G401 (cell line): ENCODE results near the gene CAMSAP3. TPM values are rescaled to one million over a fixed set of nuclear protein-coding genes. Genes with fewer than 3 reads are reported as not detected.
"Not testable (repeated sequence)": the region's sequence is repeated elsewhere in the genome, so short reads cannot be mapped to it uniquely, and the experiment has no call there.

Experiments
- DNase-seq: peaks from one replicate; pipeline ENCODE4 v3.0.0-alpha.2; 2015; ENCODE audit warnings: low spot score
- in situ Hi-C: cut with HindIII; loops from 2 replicates; pipeline ENCODE4 v1.10.0; 2016; ENCODE audit warnings: low sequenced_read_pairs, mixed read lengths
- total RNA-seq: library from RNA; depleted of rRNA; stranded (reverse); fragments of >200 nt; shearing (Covaris generic); gene quantifications from 2 replicates; pipeline ENCODE4 v1.2.3, GENCODE V29; 2014

The CAMSAP3 gene
- total RNA-seq, 1 experiment from 2014 or later = 3.3 TPM

- no peak for DNase-seq
- in situ Hi-C loops = no loop called here
Observed at GRCh38 chr19:7564866-7565265, 30.8 kb upstream of the CAMSAP3 start.

GRCh38 chr19:7565332-7565731 lies 30.3 kb upstream of the CAMSAP3 start:
- in situ Hi-C loops = no loop called here
- DNase-seq = no peak

GRCh38 chr19:7570761-7571160 lies 24.9 kb upstream of the CAMSAP3 start:
- in situ Hi-C loops = no loop called here
- no peak for DNase-seq

- in situ Hi-C loops = no loop called here
- DNase-seq = no peak
Observed at GRCh38 chr19:7575434-7576040, 20.1 kb upstream of the CAMSAP3 start.

GRCh38 chr19:7577422-7577821 lies 18.2 kb upstream of the CAMSAP3 start:
- in situ Hi-C loops, DNase-seq: not testable (repeated sequence)

- in situ Hi-C loops = no loop called here
Observed at GRCh38 chr19:7578127-7578526, 17.5 kb upstream of the CAMSAP3 start.

GRCh38 chr19:7579182-7579581 lies 16.5 kb upstream of the CAMSAP3 start:
- DNase-seq = no peak
- in situ Hi-C loops = no loop called here

More at GRCh38 chr19:7578127-7578526, 17.5 kb upstream of the CAMSAP3 start:
- no peak for DNase-seq

- DNase-seq = no peak
- in situ Hi-C loops = no loop called here
Observed at GRCh38 chr19:7582446-7582845, 13.2 kb upstream of the CAMSAP3 start.

DNA sequence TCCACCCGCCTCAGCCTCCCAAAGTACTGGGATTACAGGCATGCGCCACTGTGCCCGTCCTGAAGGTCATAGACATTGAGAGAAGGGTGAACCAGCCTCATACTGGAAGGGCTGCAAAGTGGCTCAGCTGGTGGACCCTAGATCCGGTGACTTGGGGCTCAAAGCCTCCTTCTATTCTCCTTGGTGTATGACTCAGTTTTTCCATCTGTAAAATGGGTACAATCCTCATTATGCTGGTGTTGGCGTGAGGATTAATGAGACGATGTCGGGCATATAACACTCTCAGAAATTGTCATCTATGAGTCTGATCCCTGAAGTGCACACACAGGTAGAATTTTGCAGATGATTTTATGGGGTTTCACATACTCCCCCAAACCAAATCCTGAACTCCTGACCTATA lies 5.8 kb upstream of the CAMSAP3 start:
- no peak for DNase-seq
- in situ Hi-C loops = no loop called here

DNA sequence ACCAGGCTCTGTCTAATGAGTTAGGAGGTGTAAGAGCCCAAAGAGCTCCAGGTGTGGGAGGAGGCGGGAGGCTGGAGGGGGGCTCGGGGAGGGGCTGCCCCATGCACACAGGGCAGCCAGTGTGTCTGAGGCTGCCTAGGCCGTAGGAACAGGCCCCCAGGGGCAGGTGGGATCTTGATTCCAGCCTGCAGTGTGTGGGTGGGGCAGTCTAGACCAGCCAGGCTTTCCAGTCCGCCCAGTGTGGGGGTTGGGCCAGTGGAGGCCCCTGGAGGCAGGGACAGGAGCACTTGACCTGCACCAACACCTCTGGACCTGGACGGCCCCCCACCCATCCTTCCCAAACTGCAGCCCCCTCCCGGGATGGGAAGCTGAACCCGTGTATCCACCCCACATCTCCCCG lies 5.4 kb upstream of the CAMSAP3 start:
- in situ Hi-C loops = no loop called here
- DNase-seq = no peak

GRCh38 chr19:7596211-7596937 lies 711 bp downstream of the CAMSAP3 start:
- in situ Hi-C loops = no loop called here
- no peak for DNase-seq

DNA sequence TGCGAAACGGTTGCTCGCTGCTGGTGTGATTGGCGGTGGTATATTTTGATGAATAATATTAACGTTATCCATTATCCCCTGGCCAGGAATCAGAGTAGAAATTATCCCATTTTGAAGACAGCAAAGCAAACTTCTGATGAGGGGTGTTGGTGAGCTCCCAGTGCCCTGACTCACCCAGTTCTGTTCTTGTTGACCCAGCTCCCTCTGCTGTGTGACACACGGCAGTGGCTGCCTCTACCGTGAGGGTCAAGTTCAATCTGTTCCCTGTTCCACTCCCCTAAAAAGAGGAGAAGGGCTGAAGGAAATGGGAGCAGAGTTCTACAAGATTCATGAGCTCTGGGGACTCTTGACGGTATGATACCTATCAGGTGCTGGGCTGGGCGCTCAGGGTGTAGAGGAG lies 2.0 kb downstream of the CAMSAP3 start:
- in situ Hi-C loops = no loop called here
- DNase-seq = no peak

DNA sequence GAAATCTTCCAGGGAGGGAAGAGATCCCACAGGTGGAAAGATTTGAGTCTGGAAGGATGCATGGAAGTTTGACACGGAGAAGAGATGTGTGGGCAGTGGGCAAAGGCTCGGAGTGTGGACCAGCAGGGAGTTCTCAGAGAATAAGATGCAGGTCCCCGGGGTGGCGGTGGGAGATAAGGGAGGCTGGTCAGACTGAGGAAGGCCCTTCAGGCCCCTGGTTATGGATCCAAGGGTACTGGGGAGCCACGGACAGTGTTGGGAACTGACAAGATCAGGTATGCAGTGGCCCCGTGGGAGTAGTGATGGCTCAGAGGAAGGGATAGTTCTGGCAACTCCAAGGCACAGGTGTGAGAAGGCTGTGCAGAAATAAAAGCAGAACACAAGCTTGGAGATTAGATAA lies 2.5 kb downstream of the CAMSAP3 start:
- no peak for DNase-seq
- in situ Hi-C loops = no loop called here

DNA sequence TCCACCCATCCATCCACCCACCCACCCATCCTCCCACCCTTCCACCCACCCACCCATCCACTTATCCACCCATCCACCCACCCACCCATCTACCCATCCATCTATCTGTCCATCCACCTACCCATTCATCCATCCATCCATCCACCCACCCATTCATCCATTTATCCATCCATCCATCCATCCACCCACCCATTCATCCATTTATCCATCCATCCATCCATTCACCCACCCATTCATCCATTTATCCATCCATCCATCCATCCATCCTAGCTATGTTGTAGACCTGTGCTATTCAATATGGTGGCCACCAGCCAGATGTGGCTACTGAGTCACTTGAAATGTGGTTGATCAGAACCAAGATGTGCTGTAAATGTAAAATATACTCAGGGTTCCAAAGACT lies 5.1 kb downstream of the CAMSAP3 start:
- in situ Hi-C loops = no loop called here
- no peak for DNase-seq

GRCh38 chr19:7602240-7602934 lies 6.7 kb downstream of the CAMSAP3 start:
- DNase-seq = no peak
- in situ Hi-C loops = no loop called here

GRCh38 chr19:7602935-7603497 lies 7.4 kb downstream of the CAMSAP3 start:
- in situ Hi-C loops = no loop called here

DNA sequence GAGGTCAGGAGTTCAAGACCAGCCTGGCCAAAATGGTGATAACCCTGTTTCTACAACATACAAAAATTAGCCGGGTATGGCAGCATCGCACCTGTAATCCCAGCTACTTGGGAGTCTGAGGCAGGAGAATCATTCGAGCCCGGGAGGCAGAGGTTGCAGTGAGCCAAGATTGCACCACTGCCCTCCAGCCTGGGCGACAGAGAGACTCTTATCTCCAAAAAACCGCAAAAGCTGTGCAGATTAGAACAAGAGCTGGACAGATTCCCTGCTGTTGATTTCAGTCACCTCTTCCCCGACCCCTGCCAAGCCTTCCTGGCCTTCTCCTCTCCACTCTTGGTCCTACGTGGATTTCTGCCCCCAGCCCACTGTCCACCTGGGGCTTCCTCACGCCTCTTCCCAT lies 8.3 kb downstream of the CAMSAP3 start:
- in situ Hi-C loops = no loop called here

More at GRCh38 chr19:7602935-7603497, 7.4 kb downstream of the CAMSAP3 start:
- DNase-seq = peak; percentile 20

DNA sequence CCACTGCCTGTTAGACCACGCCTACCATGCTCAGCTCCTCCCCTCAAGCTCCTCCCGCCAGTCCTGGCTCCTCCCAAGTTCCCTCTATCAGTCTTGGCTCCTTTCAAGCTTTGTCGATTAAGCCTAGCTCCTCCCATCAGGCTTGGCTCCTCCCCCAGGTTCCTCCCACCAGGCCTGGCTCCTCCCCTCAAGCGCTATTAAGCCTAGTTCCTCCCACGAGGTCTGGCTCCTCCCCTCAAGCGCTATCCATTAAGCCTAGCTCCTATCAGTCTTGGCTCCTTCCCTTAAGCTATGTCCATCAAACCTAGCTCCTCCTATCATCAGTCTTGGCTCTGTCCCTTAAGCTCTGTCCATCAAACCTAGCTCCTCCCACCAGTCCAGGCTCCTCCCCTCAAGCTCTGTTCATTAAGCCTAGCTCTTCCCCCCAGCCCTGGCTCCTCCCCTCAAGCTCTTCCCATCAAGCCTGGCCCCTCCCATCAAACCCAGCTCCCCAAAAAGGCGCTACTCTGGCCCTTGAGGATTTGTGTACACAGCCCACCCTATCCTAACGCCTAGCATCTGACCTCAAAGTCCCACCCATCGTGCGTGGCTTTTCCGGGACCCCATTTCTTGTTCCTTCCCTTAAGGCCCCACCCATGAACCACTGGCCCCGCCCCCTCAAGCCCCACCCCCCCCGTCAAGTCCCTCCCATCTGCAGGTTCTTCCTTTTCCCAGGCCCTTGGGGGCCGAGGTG lies 10.0 kb downstream of the CAMSAP3 start:
- in situ Hi-C loops = no loop called here
- peak; percentile 19 for DNase-seq

More for the DNA sequence above, 8.3 kb downstream of the CAMSAP3 start:
- no peak for DNase-seq

DNA sequence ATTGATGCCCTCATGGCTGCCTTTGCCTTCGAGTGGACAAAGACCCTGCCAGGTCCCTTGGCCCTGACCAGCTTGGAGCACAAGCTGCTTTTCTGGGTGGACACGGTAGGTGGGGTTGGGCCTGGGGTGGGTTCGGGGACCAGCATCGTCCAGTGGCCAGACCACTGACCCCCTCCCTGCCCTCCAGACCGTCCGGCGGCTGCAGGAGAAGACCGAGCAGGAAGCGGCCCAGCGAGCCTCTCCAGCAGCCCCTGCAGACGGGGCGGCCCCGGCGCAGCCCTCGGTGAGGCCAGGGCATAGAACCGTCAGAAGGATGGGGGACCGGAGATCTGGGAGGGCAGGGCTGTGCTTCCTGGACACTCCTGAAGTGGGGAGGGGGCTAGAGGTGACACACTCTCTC lies 10.6 kb downstream of the CAMSAP3 start:
- DNase-seq = no peak
- in situ Hi-C loops = no loop called here
